ENCODE measurements around the gene CSNK1G3. TPM values are rescaled to one million over a fixed set of nuclear protein-coding genes. Genes with fewer than 3 reads are reported as not detected.

The CSNK1G3 gene
- total RNA-seq, 4 donors from 2014 or later: 14.6 to 23.2 (median 21.5) TPM

DNA sequence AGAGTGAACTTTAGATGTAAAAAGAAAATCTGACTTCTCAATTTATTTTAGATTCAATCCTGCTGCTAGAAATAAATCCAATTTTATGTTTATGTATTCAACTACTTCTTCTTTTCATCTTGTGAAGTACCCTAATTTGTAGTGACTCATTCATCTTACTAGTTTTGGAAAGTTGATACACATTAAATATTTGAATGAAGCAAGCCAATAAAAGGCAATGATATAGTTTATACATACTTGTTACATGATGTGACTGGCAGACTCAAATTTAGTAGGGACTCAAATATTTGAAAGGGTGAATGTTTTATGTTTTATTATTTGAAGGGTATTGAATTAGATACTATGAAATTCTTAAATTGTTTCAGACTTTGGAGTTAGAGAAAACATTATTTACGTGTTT is 34.7 kb downstream of the CSNK1G3 start:
- in situ Hi-C loops (cut with MboI; ENCODE audit: low sequenced_read_pairs in 4 of 4) (no loop called here), intact Hi-C loops (cut with DNase I; ENCODE audit: low total_unique reads) (no loop called here)
- Histone ChIP-seq H3K27me3 (no peaks in the 10 kb centered on the region), H3K9me3 (no peaks in the 10 kb centered on the region), H3K4me3 (no peak overlapping the region), H3K36me3 (no peaks in the 10 kb centered on the region), H3K4me1 (peaks cover 0 to 3% of the 10 kb centered on the region in 2 donors), H3K27ac (no peak overlapping the region)
- TF ChIP-seq CTCF (IDR thresholded peaks at IDR 0.05 in 4 of 5, conservative IDR thresholded peaks at IDR 0.05 in 1 of 5) (no peak), POLR2A (IDR thresholded peaks at IDR 0.05) (no peak)
- no peak for ATAC-seq
- DNase-seq: no peak

- DNase-seq: no peak
- Histone ChIP-seq H3K9me3 (no peaks in the 10 kb centered on the region), H3K4me3 (no peak overlapping the region), H3K27me3 (no peaks in the 10 kb centered on the region), H3K4me1 (peaks cover 0 to 3% of the 10 kb centered on the region in 2 donors), H3K36me3 (no peaks in the 10 kb centered on the region), H3K27ac (no peak overlapping the region)
- ATAC-seq: no peak
- no peak for TF ChIP-seq POLR2A (IDR thresholded peaks at IDR 0.05)
- no peak for TF ChIP-seq CTCF (IDR thresholded peaks at IDR 0.05 in 4 of 5, conservative IDR thresholded peaks at IDR 0.05 in 1 of 5)
- in situ Hi-C loops (cut with MboI; ENCODE audit: low sequenced_read_pairs in 4 of 4) (no loop called here), intact Hi-C loops (cut with DNase I; ENCODE audit: low total_unique reads) (no loop called here)
These were observed 37.4 kb downstream of the CSNK1G3 start for GRCh38 chr5:123549256-123549904.

DNA sequence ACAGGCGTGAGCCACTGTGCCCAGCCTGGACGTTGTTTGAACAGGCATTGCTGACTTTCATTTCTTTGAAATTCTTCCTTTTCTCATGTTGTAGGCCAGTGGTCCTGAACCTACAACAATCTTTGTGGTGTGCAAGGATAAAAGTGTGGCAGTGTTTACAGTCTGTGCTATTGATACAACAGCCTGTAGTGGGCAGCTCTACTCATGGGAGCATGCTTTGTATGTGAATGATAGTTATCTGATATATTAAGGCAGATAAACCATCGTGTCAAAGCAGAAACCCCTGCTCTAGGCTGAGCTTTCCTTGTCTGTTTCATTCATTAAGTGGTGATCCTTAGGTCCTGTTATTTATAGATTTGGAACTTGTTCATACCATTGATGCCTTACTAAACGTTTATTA is 42.6 kb downstream of the CSNK1G3 start:
- no peak for ATAC-seq
- TF ChIP-seq CTCF (IDR thresholded peaks at IDR 0.05 in 4 of 5, conservative IDR thresholded peaks at IDR 0.05 in 1 of 5) (no peak), POLR2A (IDR thresholded peaks at IDR 0.05) (no peak)
- in situ Hi-C loops (cut with MboI; ENCODE audit: low sequenced_read_pairs in 4 of 4): no loop called here
- peaks cover 0 to 3% of the 10 kb centered on the region in 2 donors for H3K4me1 ChIP-seq
- no peak for DNase-seq
- no peaks in the 10 kb centered on the region for H3K9me3 ChIP-seq
- no peaks in the 10 kb centered on the region for H3K36me3 ChIP-seq
- H3K27ac ChIP-seq: no peak overlapping the region
- intact Hi-C loops (cut with DNase I; ENCODE audit: low total_unique reads): no loop called here
- no peak overlapping the region for H3K4me3 ChIP-seq
- no peaks in the 10 kb centered on the region for H3K27me3 ChIP-seq

- Histone ChIP-seq H3K9me3 (no peaks in the 10 kb centered on the region), H3K4me1 (peaks cover 5 to 7% of the 10 kb centered on the region in 2 donors), H3K27me3 (no peaks in the 10 kb centered on the region), H3K36me3 (no peaks in the 10 kb centered on the region), H3K27ac (no peak overlapping the region), H3K4me3 (no peak overlapping the region)
- intact Hi-C loops (cut with DNase I; ENCODE audit: low total_unique reads) (no loop called here), in situ Hi-C loops (cut with MboI; ENCODE audit: low sequenced_read_pairs in 4 of 4) (no loop called here)
- DNase-seq (no peak), ATAC-seq (no peak)
- TF ChIP-seq CTCF (IDR thresholded peaks at IDR 0.05 in 4 of 5, conservative IDR thresholded peaks at IDR 0.05 in 1 of 5): no peak
These were observed 45.9 kb downstream of the CSNK1G3 start for GRCh38 chr5:123557907-123558306.

Measured in gastrocnemius medialis (tissue), 4 donors.